ENCODE data around the gene MEP1A.
A peak's percentile ranks its signal among the peaks of the same experiment; 100 is the strongest.

- TF ChIP-seq CTCF (IDR thresholded peaks at IDR 0.05) (peak in 1 of 6 experiments; percentile 5), POLR2A (IDR thresholded peaks at IDR 0.05) (no peak)
These were observed 2.8 kb upstream of the MEP1A start for GRCh38 chr6:46790355-46790874.
